HG03175 (cell line): Measurements from ENCODE around the gene SARS1.

Source experiments
- ATAC-seq: cut with Tn5 transposase; IDR thresholded peaks from one replicate; pipeline ENCODE4 v1.9.1; 2021; ENCODE audit warnings: mild to moderate bottlenecking, moderate library complexity; ENCODE audit not compliant: unreplicated experiment

Gene SARS1

DNA sequence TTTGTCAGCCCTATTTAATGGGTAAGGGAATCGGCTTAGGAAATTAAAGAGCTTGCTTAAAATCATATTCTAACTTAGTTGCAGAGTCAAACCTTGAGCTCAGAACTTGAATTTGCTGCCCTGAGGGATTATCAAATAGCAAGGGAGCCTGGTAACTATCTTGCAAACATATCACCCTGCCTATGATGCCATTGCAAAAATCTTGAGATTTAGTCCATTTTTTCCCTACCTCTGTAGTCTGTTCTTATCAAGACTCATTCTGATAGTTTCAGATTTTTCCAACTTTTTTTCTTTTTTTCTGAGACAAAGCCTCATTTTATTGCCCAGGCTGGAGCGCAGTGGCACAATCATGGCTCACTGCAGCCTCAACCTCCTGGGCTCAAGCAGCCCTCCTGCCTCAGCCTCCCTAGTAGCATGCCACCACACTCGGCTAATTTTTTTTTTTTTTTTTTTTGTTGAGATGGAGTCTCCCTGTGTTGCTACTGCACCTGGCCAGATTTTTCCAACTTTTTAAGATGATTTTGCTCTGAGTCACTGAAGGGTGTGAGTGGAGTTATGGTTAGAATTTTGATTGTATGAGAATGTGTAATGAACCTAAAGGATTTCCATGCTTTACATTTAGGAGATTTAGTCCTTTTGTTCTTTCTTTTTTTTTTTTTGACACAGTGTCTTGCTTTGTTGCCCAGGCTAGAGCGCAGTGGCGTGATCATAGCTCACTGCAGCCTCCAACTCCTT is 12.2 kb downstream of the SARS1 start:
- no peak for ATAC-seq

DNA sequence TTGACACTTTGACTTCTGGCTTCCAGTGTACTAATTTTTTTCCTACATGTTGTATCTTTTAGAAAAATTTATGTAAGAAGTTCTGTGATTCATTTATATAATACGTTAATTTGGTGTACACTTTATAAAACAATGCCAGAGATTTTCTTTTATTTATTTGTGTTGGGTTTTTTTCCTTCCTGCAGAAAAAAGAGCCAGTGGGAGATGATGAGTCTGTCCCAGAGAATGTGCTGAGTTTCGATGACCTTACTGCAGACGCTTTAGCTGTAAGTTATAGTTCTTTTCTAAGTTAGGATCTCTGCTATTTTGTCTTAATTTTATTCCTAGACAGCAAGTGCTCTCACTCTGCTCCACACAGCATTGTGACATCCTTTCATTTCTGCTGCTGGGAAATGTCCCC is 14.4 kb downstream of the SARS1 start:
- no peak for ATAC-seq

DNA sequence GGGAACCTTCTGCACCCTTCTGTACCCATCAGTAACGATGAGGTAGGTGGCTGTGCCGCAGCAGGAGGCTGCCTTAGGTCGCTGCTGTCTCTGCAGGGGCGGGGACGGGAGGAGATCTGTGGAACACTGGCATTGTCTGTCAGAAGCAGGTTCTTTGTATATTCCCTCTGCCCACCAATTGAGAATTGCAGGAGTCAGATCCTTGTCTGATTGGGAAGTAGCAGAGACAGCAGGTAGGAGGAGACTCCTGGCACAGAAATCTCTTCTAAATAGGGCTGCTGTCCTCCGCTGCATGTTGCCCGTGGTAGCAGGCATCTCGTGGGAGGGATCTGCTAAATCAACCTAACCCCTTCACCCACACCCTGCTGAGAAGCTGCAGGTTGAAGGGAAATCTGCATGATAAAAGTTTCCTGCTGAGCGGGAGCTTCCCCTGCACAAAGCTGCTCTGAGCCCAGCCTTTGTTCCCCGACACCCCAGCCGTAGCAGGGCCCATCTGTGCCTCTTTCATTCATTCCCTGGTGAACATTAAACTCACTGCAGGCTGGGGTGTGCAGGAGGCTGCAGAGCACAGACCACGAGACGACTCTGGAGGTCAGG is 15.9 kb downstream of the SARS1 start:
- ATAC-seq: no peak

DNA sequence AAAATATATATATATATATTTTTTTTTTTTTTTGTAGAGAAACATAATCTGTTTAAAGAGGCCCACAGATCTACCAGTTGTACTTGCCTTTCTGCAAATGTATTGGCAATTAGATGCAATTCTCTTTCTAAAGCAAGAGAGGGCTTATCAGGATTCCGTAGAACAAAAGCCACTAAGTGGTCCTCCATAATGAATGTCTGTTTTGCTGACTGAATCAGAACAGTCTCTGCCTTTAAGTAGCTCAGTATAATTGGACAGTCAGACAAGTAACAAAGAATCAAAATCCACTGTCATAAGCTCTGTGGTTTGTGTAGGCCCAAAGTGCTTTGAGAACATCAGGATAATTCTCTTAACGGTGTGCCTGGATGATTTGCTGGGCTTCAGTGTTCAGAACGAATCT is 17.3 kb downstream of the SARS1 start:
- no peak for ATAC-seq

DNA sequence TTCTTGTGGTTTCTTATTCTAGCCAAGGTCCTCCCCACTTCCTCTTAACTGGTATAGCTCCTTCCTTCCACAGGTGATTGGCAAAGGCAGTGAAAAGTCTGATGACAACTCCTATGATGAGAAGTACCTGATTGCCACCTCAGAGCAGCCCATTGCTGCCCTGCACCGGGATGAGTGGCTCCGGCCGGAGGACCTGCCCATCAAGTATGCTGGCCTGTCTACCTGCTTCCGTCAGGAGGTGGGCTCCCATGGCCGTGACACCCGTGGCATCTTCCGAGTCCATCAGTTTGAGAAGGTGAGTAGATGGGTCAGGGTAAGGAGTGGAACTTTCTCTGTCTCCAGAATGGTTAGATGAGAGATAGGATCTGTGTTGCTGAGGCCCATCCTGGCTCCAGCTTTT is 21.4 kb downstream of the SARS1 start:
- no peak for ATAC-seq

DNA sequence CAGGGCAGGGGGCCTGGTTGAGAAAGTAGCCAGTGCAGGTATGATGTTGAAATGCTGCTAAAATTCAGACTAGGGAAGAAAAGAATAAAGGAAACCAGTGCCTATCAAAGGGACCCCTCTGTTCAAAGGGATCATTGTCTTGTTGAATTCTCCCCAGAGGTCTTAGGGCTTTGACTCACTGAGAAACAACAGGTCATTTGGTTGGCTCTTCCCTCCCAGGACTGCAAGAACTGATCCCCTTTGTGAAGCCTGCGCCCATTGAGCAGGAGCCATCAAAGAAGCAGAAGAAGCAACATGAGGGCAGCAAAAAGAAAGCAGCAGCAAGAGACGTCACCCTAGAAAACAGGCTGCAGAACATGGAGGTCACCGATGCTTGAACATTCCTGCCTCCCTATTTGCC is 23.8 kb downstream of the SARS1 start:
- ATAC-seq: no peak

DNA sequence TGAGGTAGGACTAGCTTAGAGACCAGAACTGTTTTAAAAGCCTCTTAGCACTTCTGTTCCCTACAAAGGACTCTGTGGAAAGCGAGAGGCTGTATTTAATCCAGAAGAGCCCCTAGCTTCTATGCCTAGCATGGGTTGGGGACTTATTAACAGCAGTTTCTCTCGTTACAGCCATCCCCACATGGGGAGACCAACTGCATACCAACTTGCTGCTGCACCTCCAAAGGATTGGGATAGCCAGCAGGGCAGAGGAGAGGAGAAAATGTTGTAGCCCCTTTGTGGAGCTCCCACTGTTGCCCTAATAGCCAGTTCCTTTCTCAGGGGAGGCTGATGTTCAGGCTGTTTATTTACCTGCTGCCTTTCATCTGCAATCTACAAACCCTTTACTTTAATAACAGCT is 24.7 kb downstream of the SARS1 start:
- ATAC-seq: no peak

DNA sequence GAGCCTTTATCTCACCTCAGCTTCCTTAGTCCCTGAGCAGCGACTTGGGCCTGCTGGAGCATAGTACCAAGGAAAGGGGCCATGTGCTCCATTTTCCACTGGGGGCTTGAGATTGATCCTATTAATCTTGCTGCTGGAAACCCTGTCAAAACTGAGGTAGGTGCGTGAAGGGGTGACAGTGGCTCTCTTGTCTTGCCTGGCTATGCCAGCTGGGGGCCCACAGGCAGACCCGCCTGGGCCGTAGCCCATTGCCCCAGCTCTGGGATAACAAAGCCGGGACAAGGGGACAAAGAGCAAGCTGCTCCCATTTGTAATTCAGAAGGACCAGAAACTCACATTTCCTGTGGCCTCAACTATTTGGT is 25.3 kb downstream of the SARS1 start:
- no peak for ATAC-seq

DNA sequence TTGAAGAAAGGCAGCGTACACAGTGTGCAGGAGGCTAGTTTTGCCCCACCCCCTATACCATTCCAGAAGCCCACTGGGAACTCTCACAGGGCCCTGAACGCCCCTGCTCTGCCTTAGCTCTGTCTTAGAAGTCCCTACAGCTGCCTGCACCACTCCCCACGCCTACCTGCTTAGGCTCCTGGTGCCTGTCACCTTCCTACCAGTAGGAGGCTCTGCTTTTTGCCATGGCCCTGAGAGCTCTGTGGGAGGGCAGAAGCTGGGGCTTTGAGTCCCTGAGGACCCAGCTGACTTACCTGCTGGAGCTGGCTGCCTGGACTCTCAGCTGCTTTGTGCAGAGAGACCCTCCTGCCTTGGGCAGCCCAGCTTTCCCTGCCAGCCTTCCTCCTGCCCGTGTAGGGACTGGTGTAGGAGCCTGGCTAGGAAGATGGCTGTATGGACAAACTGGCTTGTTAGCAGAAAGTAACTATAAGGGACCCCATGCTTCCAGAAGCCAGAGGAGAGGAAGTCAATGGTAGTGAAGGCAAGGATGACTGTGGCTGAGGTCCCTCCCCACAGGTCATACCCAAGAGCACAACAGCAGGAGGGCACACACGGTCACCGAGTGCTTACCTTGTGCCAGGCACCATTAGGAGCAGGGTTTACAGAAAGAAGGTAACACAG is 25.8 kb downstream of the SARS1 start:
- ATAC-seq: peak; percentile 65

DNA sequence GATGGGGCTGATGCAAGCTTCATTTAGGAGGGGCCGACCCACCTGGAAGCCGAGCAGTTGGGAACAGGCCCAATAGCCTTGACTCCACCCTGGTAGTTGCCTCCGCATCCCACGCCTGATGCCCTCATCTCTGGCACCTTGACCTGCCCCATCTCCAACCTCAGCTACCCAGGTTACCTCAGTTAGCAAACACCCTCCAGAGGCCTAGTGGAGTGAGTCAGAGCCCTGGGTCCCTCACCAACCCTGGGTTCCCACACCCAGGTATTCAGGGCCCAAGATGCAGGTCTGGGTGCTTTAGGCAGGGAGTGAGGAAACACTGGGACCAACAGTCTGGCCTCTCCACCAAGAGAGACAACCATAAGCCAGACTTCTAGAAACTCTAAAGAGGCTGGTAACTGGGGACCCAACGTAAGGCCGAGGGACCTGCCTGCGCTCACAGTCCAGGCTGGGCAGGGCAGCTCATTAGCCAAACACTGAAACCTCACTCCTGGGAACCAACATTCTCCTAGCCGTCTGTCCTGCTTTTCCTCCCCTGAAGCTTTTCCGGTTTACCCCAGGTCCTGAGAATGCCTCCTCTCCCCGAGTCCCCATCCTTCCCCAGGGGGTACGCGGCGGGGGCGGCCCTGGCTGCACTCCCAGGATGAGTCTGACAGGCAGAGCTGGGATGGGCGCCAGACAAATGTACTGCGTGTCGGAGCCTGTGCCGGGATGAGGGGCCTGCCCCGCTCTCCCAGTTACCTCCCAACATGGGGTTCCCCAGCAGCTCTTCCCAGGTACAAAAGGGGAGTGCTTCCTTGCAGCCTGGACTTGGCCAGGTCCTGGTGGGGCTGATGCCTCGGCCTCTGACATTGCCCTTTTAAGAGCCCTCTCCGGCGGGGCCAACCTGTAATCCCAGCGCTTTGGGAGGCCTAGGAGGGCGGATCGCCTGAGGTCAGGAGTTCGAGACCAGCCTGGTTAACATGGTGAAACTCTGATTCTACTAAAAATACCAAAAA is 26.7 kb downstream of the SARS1 start:
- no peak for ATAC-seq

DNA sequence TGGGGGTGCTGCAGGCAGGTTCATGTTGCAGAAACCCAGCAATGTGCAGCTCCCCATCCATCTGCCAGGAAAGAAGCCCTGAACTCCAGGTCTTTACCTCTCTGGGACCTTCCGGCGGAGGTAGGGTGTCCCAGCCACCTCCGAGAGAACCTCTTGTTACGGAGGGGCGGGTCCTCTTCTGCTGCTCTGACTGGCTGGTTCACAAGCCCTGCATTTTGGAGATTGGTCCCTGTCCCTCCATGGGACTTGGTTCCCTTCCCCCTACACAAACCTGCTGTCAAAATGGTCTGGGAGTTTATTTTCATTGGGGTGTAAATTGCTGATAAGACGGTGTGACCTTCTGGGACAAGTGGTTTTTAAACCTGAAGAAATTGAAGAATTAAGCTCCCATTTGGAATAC is 27.6 kb downstream of the SARS1 start:
- ATAC-seq: no peak

DNA sequence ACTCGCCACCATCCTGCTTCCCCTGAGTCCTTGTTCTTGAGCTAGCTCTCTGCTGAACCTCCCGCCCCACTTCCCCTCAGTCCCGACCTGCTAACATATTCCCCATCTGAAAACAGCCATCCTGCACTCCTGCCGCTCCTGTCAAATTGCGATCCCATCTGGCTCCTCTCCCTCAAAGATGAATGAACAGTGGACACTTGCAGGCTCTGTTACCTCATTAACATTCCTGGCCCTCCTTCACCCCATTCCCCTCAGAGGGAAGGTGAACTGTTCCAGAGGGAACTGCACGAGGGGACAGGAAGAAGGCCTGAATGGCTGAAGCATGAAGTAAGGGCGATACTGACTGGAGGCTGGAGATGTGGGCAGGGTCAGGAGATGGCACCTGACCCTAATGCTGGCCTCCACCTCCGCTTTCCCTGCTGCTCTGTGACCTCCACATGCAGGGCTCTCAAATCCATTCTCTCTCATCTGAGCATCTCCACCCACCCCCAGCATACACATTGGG is 28.2 kb downstream of the SARS1 start:
- ATAC-seq: no peak

DNA sequence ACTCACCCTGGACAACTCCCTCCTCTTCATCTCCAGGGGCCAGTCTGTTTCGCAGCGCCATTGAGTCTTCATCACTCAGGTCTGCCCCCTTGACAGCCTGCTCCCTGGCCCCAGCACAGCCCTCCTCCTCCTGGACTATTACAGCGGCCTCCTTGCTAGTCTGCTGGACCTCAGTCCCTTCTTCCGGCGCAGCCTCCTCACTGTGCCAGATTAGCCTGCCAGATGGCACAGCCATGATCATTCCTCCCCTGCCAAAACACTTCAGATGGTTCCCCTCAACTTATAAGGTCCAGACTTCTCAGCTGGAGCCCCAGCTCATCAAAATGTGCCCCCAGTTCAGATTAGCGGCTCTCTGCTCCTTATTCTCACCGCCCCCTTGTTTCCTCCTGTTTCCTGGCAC is 28.7 kb downstream of the SARS1 start:
- ATAC-seq: no peak

DNA sequence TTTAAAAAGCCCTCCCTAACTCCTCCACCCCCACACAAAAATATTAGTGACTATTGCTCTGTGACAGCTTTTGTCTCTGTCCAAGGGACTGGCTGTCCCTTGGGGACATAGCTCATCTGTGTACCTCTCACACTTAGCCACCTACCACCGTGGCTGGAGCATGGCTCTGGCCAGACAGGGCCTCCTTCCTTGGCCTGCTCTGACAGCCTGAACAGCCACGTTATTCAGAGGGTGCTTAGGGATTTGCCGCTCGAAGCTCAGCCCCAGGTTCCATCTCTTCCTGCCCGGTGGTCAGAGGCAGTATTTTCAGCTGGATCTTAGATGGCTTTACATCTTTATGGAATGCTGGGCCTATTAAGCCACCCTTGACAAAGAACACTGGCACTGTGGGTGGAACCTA is 29.5 kb downstream of the SARS1 start:
- no peak for ATAC-seq

DNA sequence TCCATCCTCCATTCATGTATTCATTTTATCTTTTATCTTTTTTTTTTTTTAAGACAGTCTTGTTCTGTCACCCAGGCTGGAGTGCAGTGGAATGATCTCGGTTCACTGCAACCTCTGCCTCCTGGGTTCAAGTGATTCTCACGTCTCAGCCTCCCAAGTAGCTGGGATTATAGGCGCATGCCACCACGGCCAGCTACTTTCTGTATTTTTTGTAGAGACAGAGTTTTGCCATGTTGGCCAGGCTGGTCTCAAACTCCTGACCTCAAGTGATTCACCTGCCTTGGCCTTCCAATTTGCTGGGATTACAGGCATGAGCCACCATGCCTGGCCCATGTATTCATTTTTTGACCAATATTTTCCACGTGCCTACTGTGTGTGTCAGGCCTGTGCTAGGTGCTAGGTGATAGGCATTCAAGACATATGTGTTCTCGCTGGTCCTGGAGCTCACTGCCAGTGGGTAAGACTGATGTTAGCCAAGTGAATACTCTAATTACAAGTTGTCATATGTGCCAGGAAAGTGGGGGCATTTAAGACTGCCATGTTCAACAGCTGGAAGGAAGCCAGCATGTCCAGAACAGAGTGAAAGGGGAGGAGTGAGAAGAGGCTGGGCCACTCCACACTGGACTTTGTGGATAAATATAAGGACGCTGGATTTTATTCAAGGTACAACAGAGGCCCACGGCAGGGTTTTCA is 30.3 kb downstream of the SARS1 start:
- no peak for ATAC-seq

DNA sequence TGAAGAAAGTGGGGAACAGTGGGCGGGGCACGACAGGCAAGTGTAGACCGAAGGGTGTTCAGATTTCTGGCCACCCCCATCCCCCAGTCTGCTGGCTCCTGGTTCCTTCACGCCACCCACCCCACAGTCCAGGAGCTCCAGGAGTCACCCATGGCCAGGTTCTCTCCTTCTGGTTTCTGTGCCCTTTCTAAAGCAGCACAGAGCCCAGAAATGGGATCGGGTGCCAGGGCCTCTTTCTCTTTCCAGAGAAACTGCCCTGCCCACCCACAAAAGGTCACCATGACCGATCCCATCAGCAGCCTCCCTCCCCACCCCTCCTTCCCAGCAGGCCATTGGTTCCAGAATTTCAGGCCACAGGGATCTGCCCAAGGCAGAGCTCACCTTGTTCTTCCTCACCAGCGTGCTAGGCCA is 32.4 kb downstream of the SARS1 start:
- ATAC-seq: no peak

DNA sequence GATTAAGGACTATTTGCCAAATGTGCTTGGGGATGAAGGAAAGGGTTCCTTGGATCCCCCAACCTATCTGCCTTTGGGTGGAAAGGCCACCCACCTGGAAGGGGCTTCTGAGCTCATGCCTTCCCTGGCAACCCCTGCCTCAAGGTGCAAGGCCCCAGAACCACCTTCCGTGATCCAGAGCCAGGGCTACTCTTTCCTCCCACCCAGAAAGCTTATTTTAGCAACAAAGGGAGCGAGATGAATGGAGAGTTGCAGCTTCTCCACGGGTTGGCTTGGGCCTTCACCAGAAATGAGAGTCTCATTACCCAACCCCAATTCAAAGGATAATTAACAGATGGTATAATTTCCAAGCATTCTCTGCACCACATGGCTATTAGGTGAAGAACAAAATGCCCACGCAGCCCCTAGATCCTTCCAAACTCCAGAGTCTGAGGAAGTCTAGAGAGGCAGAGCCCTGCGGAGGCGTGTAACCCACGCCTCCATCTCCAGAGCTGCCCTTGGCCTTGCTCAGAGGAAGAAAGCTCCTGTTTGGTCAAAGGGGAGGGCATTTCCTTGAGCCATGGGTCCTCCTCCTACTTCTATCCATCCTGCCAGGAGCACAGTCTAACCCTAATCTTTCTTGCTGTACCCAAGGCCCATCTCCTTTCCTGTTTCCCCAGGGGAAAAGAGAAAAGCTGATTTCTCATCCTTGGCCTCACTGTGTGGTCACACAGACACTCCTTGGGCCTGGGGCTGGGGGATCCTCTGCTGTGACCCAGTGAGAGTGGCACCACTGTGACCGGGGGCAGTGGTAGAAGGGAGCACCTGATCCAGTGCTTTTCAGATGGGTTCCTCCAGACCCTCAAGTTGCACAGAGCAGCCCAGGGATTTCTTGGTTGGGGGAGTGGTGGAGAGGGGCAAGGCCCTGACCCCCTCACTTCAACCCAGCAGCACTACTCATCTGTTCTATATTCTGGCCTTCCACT is 34.0 kb downstream of the SARS1 start:
- no peak for ATAC-seq

DNA sequence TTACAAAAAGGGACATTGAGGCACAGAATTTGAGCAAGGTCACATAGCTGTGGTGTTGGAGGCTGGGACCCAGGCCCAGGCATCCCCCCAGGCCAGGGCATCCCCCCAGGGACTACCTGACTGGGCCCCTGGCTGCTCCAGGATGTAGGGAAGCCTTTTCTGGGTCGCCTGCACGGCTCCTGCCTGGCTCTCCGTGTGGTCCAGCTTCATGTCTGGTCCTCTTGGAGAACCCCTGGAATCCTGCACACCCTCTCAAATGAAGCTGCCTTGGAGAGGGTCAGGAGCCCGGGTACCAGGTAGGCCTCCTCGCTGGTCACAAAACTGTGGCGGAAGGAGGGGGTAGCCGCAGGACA is 34.7 kb downstream of the SARS1 start:
- no peak for ATAC-seq
